H1 (cell line): ENCODE measurements around the gene RASAL2. TPM values are rescaled to one million over a fixed set of nuclear protein-coding genes. Genes with fewer than 3 reads are reported as not detected.

Experiments used
- CBX5 ChIP-seq: fragments of 300-800, 300-1000 bp; sonication (generic); IDR thresholded peaks from 2 replicates; pipeline ENCODE4 v1.7.1; 2016; ENCODE audit warnings: antibody characterized with exemption, low read length, low read depth
- CEBPB ChIP-seq: IDR thresholded peaks from 2 replicates; pipeline ENCODE4 v1.6.1; 2012; ENCODE audit warnings: low read depth, low read length
- polyA plus RNA-seq, 7 experiments: library from polyadenylated mRNA; depleted of rRNA in 3 of 7; stranded (reverse) in 5 of 7; unstranded in 2 of 7; fragments of >200 nt in 5 of 7; fragments of 200-250 nt in 2 of 7; gene quantifications; 1 replicate in 5 of 7; 2 replicates in 1 of 7; 4 replicates in 1 of 7; pipeline versions ENCODE4 v1.2.1 to v1.2.3, GENCODE V29; 2011 to 2013; ENCODE audit warnings: missing spikeins in 2 of 7, mixed read lengths in 2 of 7
- total RNA-seq: library from RNA; stranded (reverse); fragmentation: NEBNext Ultra II Directional; extraction: Animal tissue kit (Norgen Biotek cat#: 25700); gene quantifications from 2 replicates; pipeline ENCODE4 v1.2.1, GENCODE V29; 2021

Gene RASAL2
- total and polyA plus RNA-seq, 2 of the 8 experiments (the other 6 are each of a cell fraction or from before 2014, with no cell fraction given): 15.9 to 32.5 TPM

- TF ChIP-seq CEBPB: no peak
- TF ChIP-seq CBX5: no peak
These were observed 404.1 kb downstream of the RASAL2 start (continued) for GRCh38 chr1:178497903-178498478.
